K562 (cell line): ENCODE data around the gene ERCC1. TPM values are rescaled to one million over a fixed set of nuclear protein-coding genes. Genes with fewer than 3 reads are reported as not detected.
A peak's percentile ranks its signal among the peaks of the same experiment; 100 is the strongest.

Source experiments
- ATAC-seq: fragments of 200-7000 bp; cut with Tn5 transposase; 3 replicates; pipeline ENCODE4 v1.9.1; 2020; ENCODE audit warnings: moderate library complexity
- BruUV-seq: library from RNA; stranded (reverse); fragments of 400-500 nt; replicated peaks from 2 replicates; lab custom pipeline; 2021; lab: Mats Ljungman, UMichigan
- CTCF ChIA-PET: fragments of 300-600 bp; formaldehyde crosslinking; extraction: SDS; loops from one replicate; lab custom pipeline; 2021; ENCODE audit warnings: low intra/inter-chr PET ratio; lab: Yijun Ruan, JAX
- POLR2A ChIA-PET: fragments of 300-600, 350-650 bp; sonication (Branson Sonifier 250); formaldehyde crosslinking; extraction: SDS; loops from one replicate; lab custom pipeline; 2021; ENCODE audit warnings: antibody characterized with exemption, inconsistent platforms; lab: Yijun Ruan, JAX
- DNase-seq, 4 experiments: peaks; one replicate each; pipeline versions ENCODE4 v3.0.0 to v3.0.0-alpha.2; 2011 to 2018; ENCODE audit warnings: low spot score in 3 of 4, mixed read lengths in 3 of 4; ENCODE audit errors: extremely low read depth in 1 of 4
- FAIRE-seq: peaks from 2 replicates; lab custom pipeline; 2011; peaks lifted over from hg19 to GRCh38; lab: Jason Lieb, UNC
- H2AFZ ChIP-seq: 2 replicates; pipeline ENCODE4 v1.6.0; 2011; ENCODE audit warnings: low read depth, low read length, control low read depth, inconsistent platforms
- H3K27ac ChIP-seq: fragments of 200-600 bp; 3 replicates; pipeline ENCODE4 v1.8.0; 2011; ENCODE audit warnings: low read depth, mild to moderate bottlenecking, control low read depth, inconsistent platforms, low read length, moderate library complexity, mixed read lengths; ENCODE audit errors: extremely low read depth
- H3K27me3 ChIP-seq, 2 experiments: fragments of 300-600 bp in 1 of 2; 2 replicates in 1 of 2; 3 replicates in 1 of 2; pipeline versions ENCODE4 v1.6.0 to v1.8.0; 2011; ENCODE audit warnings: inconsistent platforms in 2 of 2, low read length in 2 of 2, mild to moderate bottlenecking in 1 of 2, mixed read lengths in 1 of 2, moderate library complexity in 1 of 2; ENCODE audit not compliant: control insufficient read depth in 2 of 2, insufficient read depth in 2 of 2
- H3K36me3 ChIP-seq: fragments of 300-600 bp; 3 replicates; pipeline ENCODE4 v1.8.0; 2011; ENCODE audit warnings: mild to moderate bottlenecking, low read length, inconsistent platforms; ENCODE audit not compliant: control insufficient read depth, insufficient read depth
- H3K4me1 ChIP-seq, 2 experiments: fragments of 200-600 bp in 1 of 2; replicated peaks in 1 of 2; 2 replicates in 1 of 2; 3 replicates in 1 of 2; pipeline versions ENCODE4 v1.5.1 to v1.8.0; 2011; ENCODE audit warnings: inconsistent platforms in 2 of 2, low read length in 2 of 2, mild to moderate bottlenecking in 1 of 2, mixed read lengths in 1 of 2, moderate library complexity in 1 of 2; ENCODE audit not compliant: control insufficient read depth in 2 of 2, insufficient read depth in 2 of 2
- H3K4me2 ChIP-seq: 2 replicates; pipeline ENCODE4 v1.6.1; 2011; ENCODE audit warnings: low read length, control low read depth, inconsistent platforms, mixed read lengths; ENCODE audit not compliant: insufficient read depth
- H3K4me3 ChIP-seq: fragments of 200-600 bp; sonication (generic), shearing (Covaris generic); 2 replicates; pipeline ENCODE4 v1.5.1; 2016; ENCODE audit warnings: control low read depth, inconsistent platforms
- H3K79me2 ChIP-seq: fragments of 200-600 bp; 3 replicates; pipeline ENCODE4 v1.8.0; 2011; ENCODE audit warnings: low read length, inconsistent platforms; ENCODE audit not compliant: control insufficient read depth, insufficient read depth
- H3K9ac ChIP-seq, 2 experiments: 2 replicates each; pipeline versions ENCODE4 v1.6.0 to v1.6.1; 2011; ENCODE audit warnings: low read depth in 2 of 2, low read length in 2 of 2, control low read depth in 1 of 2, inconsistent platforms in 1 of 2, mild to moderate bottlenecking in 1 of 2, mixed read lengths in 1 of 2; ENCODE audit not compliant: insufficient read depth in 1 of 2
- H3K9me1 ChIP-seq: one replicate; pipeline ENCODE4 v1.6.0; 2011; ENCODE audit warnings: inconsistent platforms, mild to moderate bottlenecking, low read length, moderate library complexity; ENCODE audit not compliant: control insufficient read depth, insufficient read depth
- H3K9me3 ChIP-seq: replicated peaks from 2 replicates; pipeline ENCODE4 v1.5.1; 2011; ENCODE audit warnings: low read depth, low read length, inconsistent platforms; ENCODE audit not compliant: control insufficient read depth, insufficient read depth
- H4K20me1 ChIP-seq: replicated peaks from 2 replicates; pipeline ENCODE4 v1.6.1; 2011; ENCODE audit warnings: low read length, inconsistent platforms, mixed read lengths; ENCODE audit not compliant: control insufficient read depth, insufficient read depth
- DPF2 ChIP-seq: fragments of 450-650 bp; IDR thresholded peaks from 2 replicates; pipeline ENCODE4 v1.6.1; 2016
- EGR1 ChIP-seq: fragments of 450-650 bp; conservative IDR thresholded peaks from 2 replicates; pipeline ENCODE4 v1.6.1; 2017; ENCODE audit warnings: mild to moderate bottlenecking
- ESRRA ChIP-seq: fragments of 450-650 bp; IDR thresholded peaks from 2 replicates; pipeline ENCODE4 v1.6.1; 2014; ENCODE audit warnings: low read depth, mild to moderate bottlenecking, moderate library complexity, borderline replicate concordance
- KDM4B ChIP-seq, 2 experiments: fragments of 450-650 bp in 1 of 2; sonication (generic) in 1 of 2; IDR thresholded peaks; 2 replicates each; pipeline ENCODE4 v1.6.1; 2016 to 2017; ENCODE audit warnings: borderline replicate concordance in 2 of 2, antibody characterized with exemption in 1 of 2, low read depth in 1 of 2, mild to moderate bottlenecking in 1 of 2
- MTA3 ChIP-seq: fragments of 450-650 bp; formaldehyde crosslinking; IDR thresholded peaks from 2 replicates; pipeline ENCODE4 v1.6.1; 2017; ENCODE audit warnings: mild to moderate bottlenecking, borderline replicate concordance
- PHF21A ChIP-seq: fragments of 450-650 bp; IDR thresholded peaks from 2 replicates; pipeline ENCODE4 v1.6.1; 2017; ENCODE audit warnings: low read depth, borderline replicate concordance
- PHTF2 ChIP-seq: fragments of 250-450 bp; sonication (Bioruptor Pico); IDR thresholded peaks from 2 replicates; pipeline ENCODE4 v1.5.0; 2021; ENCODE audit warnings: mild to moderate bottlenecking
- ZC3H4 ChIP-seq: sonication (generic); formaldehyde crosslinking; IDR thresholded peaks from 2 replicates; pipeline ENCODE4 v1.9.0; 2021; ENCODE audit warnings: missing genetic modification reagents, borderline replicate concordance
- ZNF12 ChIP-seq: sonication (generic); formaldehyde crosslinking; IDR thresholded peaks from 2 replicates; pipeline ENCODE4 v1.4.0; 2020; ENCODE audit warnings: mild to moderate bottlenecking, missing genetic modification reagents
- ZNF512 ChIP-seq: IDR thresholded peaks from 2 replicates; pipeline ENCODE4 v1.6.1; 2016; ENCODE audit warnings: missing genetic modification characterization, missing compliant biosample characterization
- WGBS: fragments of 100-300 bp; shearing (Covaris generic); methylation state at CpG from one replicate; pipeline ENCODE4 v1.1.6; 2016; ENCODE audit warnings: low coverage, mixed read lengths; ENCODE audit not compliant: insufficient coverage; ENCODE audit errors: missing lambda C conversion rate; 5-methylcytosine and 5-hydroxymethylcytosine counted together
- in situ Hi-C: fragments of 300-500 bp; cut with MboI; formaldehyde crosslinking; loops from 4 replicates; pipeline ENCODE4 v1.15.0; 2018; ENCODE audit warnings: inconsistent platforms, mixed read lengths
- intact Hi-C: fragments of 100-400 bp; cut with micrococcal nuclease; formaldehyde crosslinking; loops from 2 replicates; pipeline ENCODE4 v1.14.2; 2022
- polyA plus RNA-seq, 8 experiments: library from polyadenylated mRNA; depleted of rRNA in 4 of 8; stranded (reverse) in 5 of 8; unstranded in 3 of 8; fragments of >200 nt; fragmentation: Nextera tagmentation in 2 of 8; fragmentation: Illumina TruSeq in 1 of 8; extraction: Ambion mirVana in 2 of 8; extraction: Trizol in 1 of 8; gene quantifications; 2 replicates each; pipeline versions ENCODE4 v1.2.1 to v1.2.3, GENCODE V29; 2011 to 2014; ENCODE audit warnings: inconsistent platforms in 1 of 8, missing spikeins in 1 of 8
- total RNA-seq, 7 experiments: library from RNA; depleted of rRNA in 6 of 7; stranded (reverse); fragments of >200 nt in 6 of 7; fragmentation: Illumina TruSeq in 2 of 7; extraction: Trizol in 2 of 7; gene quantifications; 2 replicates each; pipeline versions ENCODE4 v1.2.1 to v1.2.3, GENCODE V29; 2011 to 2021; ENCODE audit warnings: low replicate concordance in 1 of 7
- TF ChIP-seq, protein P1 (sequence below): sonication (generic); formaldehyde crosslinking; IDR thresholded peaks from 2 replicates; pipeline ENCODE4 v1.8.0; 2022; ENCODE audit warnings: missing genetic modification reagents, mild to moderate bottlenecking, moderate library complexity, borderline replicate concordance

ERCC1 gene
- total and polyA plus RNA-seq, 9 of the 15 experiments (the other 6 are each of a cell fraction or from before 2014, with no cell fraction given): 9.3 to 92.6 (median 60.0) TPM

DNA sequence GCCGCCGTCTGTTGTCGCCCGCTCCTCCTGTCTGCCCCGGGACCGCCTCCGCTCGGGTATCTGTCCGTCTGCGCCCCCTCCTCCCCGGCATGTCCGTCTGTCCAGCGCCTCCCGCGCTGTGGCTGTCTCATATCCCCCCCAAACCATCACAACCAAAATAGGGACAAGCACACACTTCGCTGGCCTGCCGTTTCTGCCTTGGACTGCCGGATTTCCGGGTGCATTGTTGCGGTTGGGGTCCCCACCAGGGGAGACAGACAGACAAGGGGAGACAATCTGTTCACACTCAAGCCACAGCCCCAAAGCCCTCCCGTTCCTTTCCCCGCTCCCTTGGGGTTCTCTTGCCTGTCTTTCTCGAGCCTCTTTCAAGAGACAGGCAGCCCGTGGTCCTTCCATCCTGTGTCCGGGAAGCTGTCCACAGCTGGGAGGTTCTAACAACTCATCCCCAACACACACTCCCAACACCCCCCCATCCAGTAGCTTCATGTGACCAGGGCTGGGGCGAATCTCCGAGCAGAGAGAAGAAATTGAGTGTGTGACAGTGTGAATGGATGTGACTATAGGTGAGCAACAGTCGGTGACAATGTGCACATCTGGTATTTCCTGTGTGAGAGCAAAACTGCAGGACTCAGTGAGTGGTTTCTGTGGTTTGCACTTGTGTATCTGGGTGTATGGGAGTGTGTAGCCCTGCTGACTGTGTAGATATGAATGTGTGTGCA is 27.6 kb upstream of the ERCC1 start (continued):
- 0 out of 2 replicates have a peak, but pooled peaks have one; percentile 37 for TF ChIP-seq ZNF12 (CRISPR knock-in tag)
- peak; percentile 23 for TF ChIP-seq EGR1
- TF ChIP-seq, protein P1, sequence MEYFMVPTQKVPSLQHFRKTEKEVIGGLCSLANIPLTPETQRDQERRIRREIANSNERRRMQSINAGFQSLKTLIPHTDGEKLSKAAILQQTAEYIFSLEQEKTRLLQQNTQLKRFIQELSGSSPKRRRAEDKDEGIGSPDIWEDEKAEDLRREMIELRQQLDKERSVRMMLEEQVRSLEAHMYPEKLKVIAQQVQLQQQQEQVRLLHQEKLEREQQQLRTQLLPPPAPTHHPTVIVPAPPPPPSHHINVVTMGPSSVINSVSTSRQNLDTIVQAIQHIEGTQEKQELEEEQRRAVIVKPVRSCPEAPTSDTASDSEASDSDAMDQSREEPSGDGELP: peak; percentile 32; the same call in 1 of the 2 replicates
- TF ChIP-seq ZC3H4: peak; percentile 95; the same call in 1 of the 2 replicates
- TF ChIP-seq ZNF512: no peak
- no peak for TF ChIP-seq PHF21A
- TF ChIP-seq, all 486 proteins: peak for 9

DNA sequence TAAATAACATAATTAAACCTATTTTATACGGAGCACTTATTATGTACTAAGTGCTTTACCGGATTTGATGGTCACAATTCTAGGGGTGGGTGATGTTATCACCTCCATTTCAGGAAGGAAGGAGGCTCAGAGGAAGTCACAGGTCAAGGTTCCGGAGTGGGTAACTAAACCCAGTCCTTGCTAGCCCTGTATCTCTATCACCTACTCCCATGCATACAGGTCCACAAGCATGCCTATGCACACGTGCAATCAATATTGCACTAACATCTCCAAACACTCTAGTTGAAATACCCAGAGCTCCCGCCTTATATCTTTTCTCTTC is 26.3 kb upstream of the ERCC1 start:
- Histone ChIP-seq H3K4me1 (peaks cover 17 to 23% of the 10 kb centered on the region in 2 experiments), H3K9me3 (no peaks in the 10 kb centered on the region), H3K9ac (peak overlapping the region; percentile 83 to 90; a peak in 3 of 4 replicates), H2AFZ (peak overlapping the region; percentile 85), H3K4me2 (peak overlapping the region; percentile 90), H3K9me1 (no peaks in the 10 kb centered on the region), H3K27me3 (no peaks in the 10 kb centered on the region), H3K79me2 (no peaks in the 10 kb centered on the region), H4K20me1 (no peaks in the 10 kb centered on the region), H3K36me3 (no peaks in the 10 kb centered on the region), H3K4me3 (peak overlapping the region; percentile 42), H3K27ac (peak overlapping the region; percentile 81)
- intact Hi-C loops (no loop called here), in situ Hi-C loops (no loop called here)
- ATAC-seq (peak; percentile 73), FAIRE-seq (peak; percentile 51), DNase-seq (peak in 3 of 4 experiments; percentile 28 to 74 (median 54))
- WGBS: 3% methylated on average over 5 of the region's 5 CpGs
- BruUV-seq: no TSS peak
- ChIA-PET POLR2A (interaction anchor here (0.8 to 1.3 kb wide), 2 partner anchors 26 to 36 kb away, joined by 3 read pairs; no protein-coding TSS in a partner anchor), CTCF (no interaction called here)
- TF ChIP-seq ESRRA (0 out of 2 replicates have a peak, but pooled peaks have one; percentile 12), KDM4B (IDR thresholded peaks at IDR 0.05; ENCODE audit: borderline replicate concordance in 2 of 2, low read depth in 1 of 2) (peak in 1 of 2 experiments; percentile 22; a peak in 1 of 4 replicates), DPF2 (peak; percentile 67), PHTF2 (CRISPR knock-in tag) (no peak), MTA3 (0 out of 2 replicates have a peak, but pooled peaks have one; percentile 62)
